Astrocyte of the cerebellum (primary cell): ENCODE data around the gene ATP11C.

Source experiments
- DNase-seq: peaks from one replicate; pipeline ENCODE4 v3.0.0-alpha.2; 2011; ENCODE audit warnings: low read depth
- H3K4me3 ChIP-seq: 2 replicates; pipeline ENCODE4 v1.5.1; 2011; ENCODE audit warnings: mild to moderate bottlenecking, low read depth, low read length, moderate library complexity
- CTCF ChIP-seq: IDR thresholded peaks from 2 replicates; pipeline ENCODE4 v1.5.1; 2012; ENCODE audit warnings: low read length, low read depth, moderate library complexity, mild to moderate bottlenecking; ENCODE audit errors: missing control alignments
- in situ Hi-C: cut with HindIII; loops from 2 replicates; pipeline ENCODE4 v1.10.0; 2017; ENCODE audit warnings: low sequenced_read_pairs

The ATP11C gene

GRCh38 chrX:139823806-139824205 is 109.0 kb downstream of the ATP11C start:
- no peak for TF ChIP-seq CTCF
- H3K4me3 ChIP-seq, result no peak overlapping the region
- in situ Hi-C loops, result no loop called here
- no peak for DNase-seq

GRCh38 chrX:139820358-139820984 is 112.4 kb downstream of the ATP11C start:
- DNase-seq, result no peak
- in situ Hi-C loops, result no loop called here
- H3K4me3 ChIP-seq, result no peak overlapping the region
- TF ChIP-seq CTCF, result no peak

GRCh38 chrX:139816204-139816603 is 116.6 kb downstream of the ATP11C start:
- in situ Hi-C loops, result no loop called here
- H3K4me3 ChIP-seq, result no peak overlapping the region
- no peak for DNase-seq
- no peak for TF ChIP-seq CTCF

GRCh38 chrX:139815771-139816170 is 117.1 kb downstream of the ATP11C start:
- H3K4me3 ChIP-seq, result no peak overlapping the region
- TF ChIP-seq CTCF, result no peak
- DNase-seq, result no peak
- in situ Hi-C loops, result no loop called here

- in situ Hi-C loops, result no loop called here
- no peak overlapping the region for H3K4me3 ChIP-seq
- no peak for TF ChIP-seq CTCF
- no peak for DNase-seq
These were observed 120.8 kb downstream of the ATP11C start for GRCh38 chrX:139811942-139812629.

GRCh38 chrX:139804482-139804881 is 128.4 kb downstream of the ATP11C start:
- in situ Hi-C loops, result no loop called here
- H3K4me3 ChIP-seq, result no peak overlapping the region
- DNase-seq, result no peak
- no peak for TF ChIP-seq CTCF
